ENCODE measurements around the gene PCDHA8.

DNA sequence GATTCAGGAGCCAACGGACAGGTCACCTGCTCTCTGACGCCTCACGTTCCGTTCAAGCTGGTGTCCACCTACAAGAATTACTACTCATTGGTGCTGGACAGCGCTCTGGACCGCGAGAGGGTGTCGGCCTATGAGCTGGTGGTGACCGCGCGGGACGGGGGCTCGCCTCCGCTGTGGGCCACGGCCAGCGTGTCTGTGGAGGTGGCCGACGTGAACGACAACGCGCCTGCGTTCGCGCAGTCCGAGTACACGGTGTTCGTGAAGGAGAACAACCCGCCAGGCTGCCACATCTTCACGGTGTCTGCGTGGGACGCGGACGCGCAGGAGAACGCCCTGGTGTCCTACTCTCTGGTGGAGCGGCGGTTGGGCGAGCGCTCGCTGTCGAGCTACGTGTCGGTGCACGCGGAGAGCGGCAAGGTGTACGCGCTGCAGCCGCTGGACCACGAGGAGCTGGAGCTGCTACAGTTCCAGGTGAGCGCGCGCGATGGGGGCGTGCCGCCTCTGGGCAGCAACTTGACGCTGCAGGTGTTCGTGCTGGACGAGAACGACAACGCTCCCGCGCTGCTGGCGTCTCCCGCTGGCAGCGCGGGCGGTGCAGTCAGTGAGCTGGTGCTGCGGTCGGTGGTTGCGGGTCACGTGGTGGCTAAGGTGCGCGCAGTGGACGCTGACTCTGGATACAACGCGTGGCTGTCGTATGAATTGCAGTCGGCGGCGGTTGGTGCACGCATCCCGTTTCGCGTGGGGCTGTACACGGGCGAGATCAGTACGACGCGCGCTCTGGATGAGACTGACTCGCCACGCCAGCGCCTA lies 16.4 kb downstream of the PCDHA8 start:
- TF ChIP-seq, protein P1, sequence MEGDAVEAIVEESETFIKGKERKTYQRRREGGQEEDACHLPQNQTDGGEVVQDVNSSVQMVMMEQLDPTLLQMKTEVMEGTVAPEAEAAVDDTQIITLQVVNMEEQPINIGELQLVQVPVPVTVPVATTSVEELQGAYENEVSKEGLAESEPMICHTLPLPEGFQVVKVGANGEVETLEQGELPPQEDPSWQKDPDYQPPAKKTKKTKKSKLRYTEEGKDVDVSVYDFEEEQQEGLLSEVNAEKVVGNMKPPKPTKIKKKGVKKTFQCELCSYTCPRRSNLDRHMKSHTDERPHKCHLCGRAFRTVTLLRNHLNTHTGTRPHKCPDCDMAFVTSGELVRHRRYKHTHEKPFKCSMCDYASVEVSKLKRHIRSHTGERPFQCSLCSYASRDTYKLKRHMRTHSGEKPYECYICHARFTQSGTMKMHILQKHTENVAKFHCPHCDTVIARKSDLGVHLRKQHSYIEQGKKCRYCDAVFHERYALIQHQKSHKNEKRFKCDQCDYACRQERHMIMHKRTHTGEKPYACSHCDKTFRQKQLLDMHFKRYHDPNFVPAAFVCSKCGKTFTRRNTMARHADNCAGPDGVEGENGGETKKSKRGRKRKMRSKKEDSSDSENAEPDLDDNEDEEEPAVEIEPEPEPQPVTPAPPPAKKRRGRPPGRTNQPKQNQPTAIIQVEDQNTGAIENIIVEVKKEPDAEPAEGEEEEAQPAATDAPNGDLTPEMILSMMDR (conservative IDR thresholded peaks at IDR 0.05; ENCODE audit: low read length): no peak
- TF ChIP-seq EZH2phosphoT487 (IDR thresholded peaks at IDR 0.05; ENCODE audit: borderline replicate concordance): no peak
